ENCODE measurements around the gene CIT.
"Not testable (repeated sequence)": the region's sequence is repeated elsewhere in the genome, so short reads cannot be mapped to it uniquely, and the experiment has no call there.

CIT gene

DNA sequence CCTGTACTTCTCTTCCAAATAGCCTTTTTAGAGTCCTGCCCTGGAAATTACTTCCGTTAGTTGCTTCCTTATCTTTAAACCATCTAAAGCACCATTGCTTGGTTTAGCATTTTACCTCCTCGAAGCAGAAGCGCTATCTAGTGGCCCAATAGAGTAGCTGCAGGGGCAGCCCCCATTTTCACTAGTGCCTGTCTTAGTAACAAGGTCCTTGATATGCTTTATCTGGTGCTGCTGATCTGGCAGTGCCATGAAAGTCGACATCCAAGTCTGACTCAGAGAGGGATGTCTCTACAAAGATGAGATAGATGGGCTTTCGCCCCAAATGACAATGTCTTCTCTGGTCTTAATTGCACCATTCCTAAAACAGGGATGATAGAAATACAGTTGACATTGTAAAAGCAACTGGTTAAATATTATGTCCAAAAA is 25.0 kb upstream of the CIT start:
- H3K27me3 ChIP-seq (ENCODE audit: control insufficient read depth in 2 of 2, insufficient read depth in 2 of 2, low read length in 2 of 2): no peaks in the 10 kb centered on the region
- H3K9me3 ChIP-seq (ENCODE audit: control insufficient read depth in 2 of 2, low read length in 2 of 2): no peaks in the 10 kb centered on the region
- no peak overlapping the region for H3K4me3 ChIP-seq (ENCODE audit: low read length in 2 of 2)

DNA sequence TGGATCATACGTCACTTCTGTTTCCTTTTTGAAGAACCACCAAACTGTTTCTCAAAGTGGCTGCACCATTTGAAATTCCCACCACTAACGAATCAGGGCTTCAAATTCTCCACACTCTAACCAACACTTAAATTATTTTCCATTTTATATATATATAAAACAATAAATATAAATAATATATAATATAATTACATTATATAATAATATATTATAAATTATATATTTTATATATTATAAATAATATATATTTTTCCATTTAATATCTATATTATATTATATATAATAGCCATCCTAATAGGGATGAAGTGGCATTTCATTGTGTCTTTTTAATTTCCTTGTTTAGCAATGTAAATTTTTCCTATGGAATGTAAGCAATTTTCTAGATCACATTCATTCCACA is 24.6 kb upstream of the CIT start:
- Histone ChIP-seq H3K27ac (ENCODE audit: low read depth in 2 of 2, low read length in 2 of 2) (no peak overlapping the region), H3K4me3 (ENCODE audit: low read length in 2 of 2) (no peak overlapping the region), H3K4me1 (ENCODE audit: control insufficient read depth in 2 of 2, insufficient read depth in 2 of 2, low read length in 2 of 2) (no peaks in the 10 kb centered on the region), H3K9ac (ENCODE audit: low read depth in 1 of 2, low read length in 2 of 2) (no peak overlapping the region), H3K27me3 (ENCODE audit: control insufficient read depth in 2 of 2, insufficient read depth in 2 of 2, low read length in 2 of 2) (no peaks in the 10 kb centered on the region), H3K9me3 (ENCODE audit: control insufficient read depth in 2 of 2, low read length in 2 of 2) (no peaks in the 10 kb centered on the region), H3K36me3 (ENCODE audit: control insufficient read depth in 2 of 2, insufficient read depth in 2 of 2, low read length in 2 of 2) (no peaks in the 10 kb centered on the region)

More for the DNA sequence above, 25.0 kb upstream of the CIT start:
- no peaks in the 10 kb centered on the region for H3K4me1 ChIP-seq (ENCODE audit: control insufficient read depth in 2 of 2, insufficient read depth in 2 of 2, low read length in 2 of 2)
- no peak overlapping the region for H3K27ac ChIP-seq (ENCODE audit: low read depth in 2 of 2, low read length in 2 of 2)
- no peaks in the 10 kb centered on the region for H3K36me3 ChIP-seq (ENCODE audit: control insufficient read depth in 2 of 2, insufficient read depth in 2 of 2, low read length in 2 of 2)
- no peak overlapping the region for H3K9ac ChIP-seq (ENCODE audit: low read depth in 1 of 2, low read length in 2 of 2)

- Histone ChIP-seq H3K27me3 (ENCODE audit: control insufficient read depth in 2 of 2, insufficient read depth in 2 of 2, low read length in 2 of 2) (peaks cover 0 to 2% of the 10 kb centered on the region in 2 donors), H3K36me3 (ENCODE audit: control insufficient read depth in 2 of 2, insufficient read depth in 2 of 2, low read length in 2 of 2) (no peaks in the 10 kb centered on the region), H3K4me1 (ENCODE audit: control insufficient read depth in 2 of 2, insufficient read depth in 2 of 2, low read length in 2 of 2) (no peaks in the 10 kb centered on the region), H3K9ac (ENCODE audit: low read depth in 1 of 2, low read length in 2 of 2) (no peak overlapping the region), H3K4me3 (ENCODE audit: low read length in 2 of 2) (no peak overlapping the region), H3K27ac (ENCODE audit: low read depth in 2 of 2, low read length in 2 of 2) (no peak overlapping the region), H3K9me3 (ENCODE audit: control insufficient read depth in 2 of 2, low read length in 2 of 2) (no peaks in the 10 kb centered on the region)
These were observed 17.8 kb upstream of the CIT start for GRCh38 chr12:119894916-119895315.

DNA sequence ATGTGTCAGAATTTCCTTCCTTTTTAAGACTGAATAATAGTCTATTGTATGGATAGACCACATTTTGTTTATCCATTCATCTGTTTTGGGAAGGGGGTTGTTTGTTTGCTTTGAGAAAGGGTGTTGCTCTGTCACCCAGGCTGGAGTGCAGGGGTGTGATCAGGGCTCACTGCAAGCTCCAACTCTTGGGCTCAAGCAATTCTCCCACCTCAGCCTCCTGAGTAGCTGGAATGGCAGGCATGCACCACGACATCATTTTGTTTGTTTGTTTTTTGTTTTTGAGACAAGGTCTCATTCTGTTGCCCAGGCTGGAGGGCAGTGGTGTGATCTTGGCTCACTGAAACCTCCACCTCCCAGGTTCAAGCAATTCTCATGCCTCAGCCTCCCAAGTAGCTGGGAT is 15.5 kb upstream of the CIT start:
- H3K27ac ChIP-seq (ENCODE audit: low read depth in 2 of 2, low read length in 2 of 2); H3K4me1 ChIP-seq (ENCODE audit: control insufficient read depth in 2 of 2, insufficient read depth in 2 of 2, low read length in 2 of 2); H3K9ac ChIP-seq (ENCODE audit: low read depth in 1 of 2, low read length in 2 of 2); H3K27me3 ChIP-seq (ENCODE audit: control insufficient read depth in 2 of 2, insufficient read depth in 2 of 2, low read length in 2 of 2); H3K4me3 ChIP-seq (ENCODE audit: low read length in 2 of 2); H3K36me3 ChIP-seq (ENCODE audit: control insufficient read depth in 2 of 2, insufficient read depth in 2 of 2, low read length in 2 of 2); H3K9me3 ChIP-seq (ENCODE audit: control insufficient read depth in 2 of 2, low read length in 2 of 2): not testable (repeated sequence)

GRCh38 chr12:119885549-119885948 is 8.4 kb upstream of the CIT start:
- H3K36me3 ChIP-seq (ENCODE audit: control insufficient read depth in 2 of 2, insufficient read depth in 2 of 2, low read length in 2 of 2): no peaks in the 10 kb centered on the region
- no peaks in the 10 kb centered on the region for H3K27me3 ChIP-seq (ENCODE audit: control insufficient read depth in 2 of 2, insufficient read depth in 2 of 2, low read length in 2 of 2)
- no peaks in the 10 kb centered on the region for H3K4me1 ChIP-seq (ENCODE audit: control insufficient read depth in 2 of 2, insufficient read depth in 2 of 2, low read length in 2 of 2)
- H3K27ac ChIP-seq (ENCODE audit: low read depth in 2 of 2, low read length in 2 of 2): no peak overlapping the region
- H3K9me3 ChIP-seq (ENCODE audit: control insufficient read depth in 2 of 2, low read length in 2 of 2): no peaks in the 10 kb centered on the region
- no peak overlapping the region for H3K4me3 ChIP-seq (ENCODE audit: low read length in 2 of 2)
- H3K9ac ChIP-seq (ENCODE audit: low read depth in 1 of 2, low read length in 2 of 2): no peak overlapping the region

DNA sequence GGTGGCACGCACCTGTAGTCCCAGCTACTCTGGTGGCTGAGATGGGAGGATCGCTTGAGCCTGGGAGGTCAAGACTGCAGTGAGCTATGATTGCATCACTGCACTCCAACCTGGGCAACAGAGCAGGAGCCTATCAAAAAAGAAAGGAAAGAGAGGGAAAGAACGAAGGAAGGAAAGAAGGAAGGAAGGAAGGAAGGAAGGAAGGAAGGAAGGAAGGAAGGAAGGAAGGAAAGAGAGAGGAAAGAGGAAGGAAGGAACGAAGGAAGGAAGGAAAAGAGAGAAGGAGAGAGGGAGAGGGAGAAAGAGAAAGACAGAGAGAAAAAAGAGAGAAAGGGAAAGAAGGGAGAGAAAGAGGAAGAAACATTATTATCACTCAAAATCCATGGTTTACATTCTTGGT is 6.7 kb upstream of the CIT start:
- not testable (repeated sequence) for H3K4me3 ChIP-seq (ENCODE audit: low read length in 2 of 2); H3K4me1 ChIP-seq (ENCODE audit: control insufficient read depth in 2 of 2, insufficient read depth in 2 of 2, low read length in 2 of 2); H3K27ac ChIP-seq (ENCODE audit: low read depth in 2 of 2, low read length in 2 of 2); H3K9me3 ChIP-seq (ENCODE audit: control insufficient read depth in 2 of 2, low read length in 2 of 2); H3K36me3 ChIP-seq (ENCODE audit: control insufficient read depth in 2 of 2, insufficient read depth in 2 of 2, low read length in 2 of 2); H3K27me3 ChIP-seq (ENCODE audit: control insufficient read depth in 2 of 2, insufficient read depth in 2 of 2, low read length in 2 of 2); H3K9ac ChIP-seq (ENCODE audit: low read depth in 1 of 2, low read length in 2 of 2)

DNA sequence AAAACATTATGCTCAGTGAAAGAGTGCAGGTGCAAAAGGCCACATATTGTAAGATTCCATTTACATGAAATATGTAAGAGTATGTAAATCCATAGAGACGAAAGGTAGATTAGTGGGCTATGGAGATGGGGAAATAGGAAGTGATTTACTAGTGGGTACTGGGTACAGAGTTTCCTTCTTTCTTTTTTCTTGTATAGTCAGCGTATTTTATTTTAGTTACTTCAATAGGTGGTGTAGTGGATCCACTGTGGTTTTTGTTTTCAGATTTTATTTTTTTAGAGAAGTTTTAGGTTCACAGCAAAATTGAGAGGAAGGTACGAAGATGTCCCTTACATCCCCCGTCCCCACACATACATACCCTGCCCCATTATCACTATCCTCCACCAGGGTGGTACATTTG is 6.1 kb upstream of the CIT start:
- H3K36me3 ChIP-seq (ENCODE audit: control insufficient read depth in 2 of 2, insufficient read depth in 2 of 2, low read length in 2 of 2): no peaks in the 10 kb centered on the region
- no peaks in the 10 kb centered on the region for H3K9me3 ChIP-seq (ENCODE audit: control insufficient read depth in 2 of 2, low read length in 2 of 2)
- H3K27ac ChIP-seq (ENCODE audit: low read depth in 2 of 2, low read length in 2 of 2): no peak overlapping the region
- no peak overlapping the region for H3K9ac ChIP-seq (ENCODE audit: low read depth in 1 of 2, low read length in 2 of 2)
- H3K4me3 ChIP-seq (ENCODE audit: low read length in 2 of 2): no peak overlapping the region
- H3K4me1 ChIP-seq (ENCODE audit: control insufficient read depth in 2 of 2, insufficient read depth in 2 of 2, low read length in 2 of 2): no peaks in the 10 kb centered on the region
- H3K27me3 ChIP-seq (ENCODE audit: control insufficient read depth in 2 of 2, insufficient read depth in 2 of 2, low read length in 2 of 2): no peaks in the 10 kb centered on the region

- Histone ChIP-seq H3K36me3 (ENCODE audit: control insufficient read depth in 2 of 2, insufficient read depth in 2 of 2, low read length in 2 of 2) (no peaks in the 10 kb centered on the region), H3K9ac (ENCODE audit: low read depth in 1 of 2, low read length in 2 of 2) (no peak overlapping the region), H3K27ac (ENCODE audit: low read depth in 2 of 2, low read length in 2 of 2) (no peak overlapping the region), H3K27me3 (ENCODE audit: control insufficient read depth in 2 of 2, insufficient read depth in 2 of 2, low read length in 2 of 2) (no peaks in the 10 kb centered on the region), H3K9me3 (ENCODE audit: control insufficient read depth in 2 of 2, low read length in 2 of 2) (no peaks in the 10 kb centered on the region), H3K4me1 (ENCODE audit: control insufficient read depth in 2 of 2, insufficient read depth in 2 of 2, low read length in 2 of 2) (peaks cover 6% of the 10 kb centered on the region in 2 donors), H3K4me3 (ENCODE audit: low read length in 2 of 2) (peak overlapping the region; percentile 85 to 96)
These were observed 474 bp upstream of the CIT start for GRCh38 chr12:119877639-119877948.

DNA sequence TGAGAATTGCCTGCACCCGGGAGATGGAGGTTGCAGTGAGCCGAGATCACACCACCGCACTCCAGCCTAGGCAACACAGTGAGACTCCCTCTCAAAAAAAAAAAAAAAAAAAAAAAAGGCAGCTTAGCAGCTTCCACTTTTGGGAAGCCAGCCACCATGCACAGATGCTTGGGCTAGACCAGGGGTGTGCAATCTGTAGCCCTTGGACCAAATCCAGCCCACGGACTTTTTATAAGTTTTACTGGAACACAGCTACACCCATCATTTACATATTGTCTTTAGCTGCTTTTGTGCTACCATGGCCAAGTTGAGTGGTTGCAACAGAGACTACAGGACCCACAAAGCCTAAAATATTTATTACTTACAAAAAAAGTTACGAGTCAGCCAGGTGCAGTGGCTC is 6.7 kb downstream of the CIT start:
- no peak overlapping the region for H3K27ac ChIP-seq (ENCODE audit: low read depth in 2 of 2, low read length in 2 of 2)
- H3K4me1 ChIP-seq (ENCODE audit: control insufficient read depth in 2 of 2, insufficient read depth in 2 of 2, low read length in 2 of 2): no peaks in the 10 kb centered on the region
- H3K4me3 ChIP-seq (ENCODE audit: low read length in 2 of 2): no peak overlapping the region
- H3K9me3 ChIP-seq (ENCODE audit: control insufficient read depth in 2 of 2, low read length in 2 of 2): no peaks in the 10 kb centered on the region
- H3K9ac ChIP-seq (ENCODE audit: low read depth in 1 of 2, low read length in 2 of 2): no peak overlapping the region
- no peaks in the 10 kb centered on the region for H3K27me3 ChIP-seq (ENCODE audit: control insufficient read depth in 2 of 2, insufficient read depth in 2 of 2, low read length in 2 of 2)
- H3K36me3 ChIP-seq (ENCODE audit: control insufficient read depth in 2 of 2, insufficient read depth in 2 of 2, low read length in 2 of 2): no peaks in the 10 kb centered on the region

GRCh38 chr12:119869720-119870119 is 7.4 kb downstream of the CIT start:
- H3K4me3 ChIP-seq (ENCODE audit: low read length in 2 of 2): no peak overlapping the region
- H3K27me3 ChIP-seq (ENCODE audit: control insufficient read depth in 2 of 2, insufficient read depth in 2 of 2, low read length in 2 of 2): no peaks in the 10 kb centered on the region
- H3K4me1 ChIP-seq (ENCODE audit: control insufficient read depth in 2 of 2, insufficient read depth in 2 of 2, low read length in 2 of 2): no peaks in the 10 kb centered on the region
- no peaks in the 10 kb centered on the region for H3K9me3 ChIP-seq (ENCODE audit: control insufficient read depth in 2 of 2, low read length in 2 of 2)
- H3K9ac ChIP-seq (ENCODE audit: low read depth in 1 of 2, low read length in 2 of 2): no peak overlapping the region
- no peaks in the 10 kb centered on the region for H3K36me3 ChIP-seq (ENCODE audit: control insufficient read depth in 2 of 2, insufficient read depth in 2 of 2, low read length in 2 of 2)
- no peak overlapping the region for H3K27ac ChIP-seq (ENCODE audit: low read depth in 2 of 2, low read length in 2 of 2)

GRCh38 chr12:119868992-119869391 is 8.1 kb downstream of the CIT start:
- H3K4me3 ChIP-seq (ENCODE audit: low read length in 2 of 2): no peak overlapping the region
- no peaks in the 10 kb centered on the region for H3K4me1 ChIP-seq (ENCODE audit: control insufficient read depth in 2 of 2, insufficient read depth in 2 of 2, low read length in 2 of 2)
- no peaks in the 10 kb centered on the region for H3K27me3 ChIP-seq (ENCODE audit: control insufficient read depth in 2 of 2, insufficient read depth in 2 of 2, low read length in 2 of 2)
- H3K36me3 ChIP-seq (ENCODE audit: control insufficient read depth in 2 of 2, insufficient read depth in 2 of 2, low read length in 2 of 2): no peaks in the 10 kb centered on the region
- no peaks in the 10 kb centered on the region for H3K9me3 ChIP-seq (ENCODE audit: control insufficient read depth in 2 of 2, low read length in 2 of 2)
- no peak overlapping the region for H3K9ac ChIP-seq (ENCODE audit: low read depth in 1 of 2, low read length in 2 of 2)
- H3K27ac ChIP-seq (ENCODE audit: low read depth in 2 of 2, low read length in 2 of 2): no peak overlapping the region

Measured in mucosa of rectum (tissue), 2 donors.